Measurements from ENCODE around the gene PTPRK. TPM values are rescaled to one million over a fixed set of nuclear protein-coding genes. Genes with fewer than 3 reads are reported as not detected.

The PTPRK gene
- polyA plus RNA-seq, 3 donors, result 0.01 TPM; not detected in 2

DNA sequence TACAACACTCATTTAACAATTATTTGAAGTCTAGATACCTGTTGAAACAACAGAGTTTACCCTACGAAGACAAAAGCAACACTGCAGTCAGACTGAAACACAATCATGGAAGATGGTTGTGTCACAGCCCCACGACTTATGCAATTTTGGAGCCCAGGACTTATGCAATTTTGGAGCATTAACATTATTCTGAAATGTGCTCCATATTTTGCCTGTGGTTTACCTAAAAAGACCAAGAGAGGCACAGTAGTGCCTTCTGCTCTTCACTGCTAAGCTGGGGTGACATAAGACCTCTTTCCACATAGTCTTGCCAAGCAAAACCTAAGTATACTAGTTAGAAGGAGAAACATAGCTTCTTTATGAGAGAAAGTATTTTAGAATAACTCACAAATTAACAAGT, 216.5 kb downstream of the PTPRK start:
- H3K4me3 ChIP-seq (replicated peaks in 1 of 3; ENCODE audit: low read depth in 2 of 3, low read length in 3 of 3), result no peak overlapping the region
- peaks cover 5 to 14% (median 11%) of the 10 kb centered on the region in 7 donors for H3K9me3 Mint-ChIP-seq
- no peaks in the 10 kb centered on the region for H3K79me2 ChIP-seq (ENCODE audit: insufficient read depth, low read length)
- WGBS (ENCODE audit: insufficient coverage), result 7% methylated on average over 2 of the region's 2 CpGs
- intact Hi-C loops (cut with micrococcal nuclease), result no loop called here
- H3K36me3 ChIP-seq (replicated peaks in 1 of 2; ENCODE audit: control insufficient read depth in 1 of 2, insufficient read depth in 2 of 2, low read length in 2 of 2), result no peaks in the 10 kb centered on the region
- no peak overlapping the region for H3K9ac ChIP-seq (ENCODE audit: insufficient read depth, low read length, poor library complexity, severe bottlenecking)
- H4K20me1 ChIP-seq (ENCODE audit: insufficient read depth, low read length), result no peaks in the 10 kb centered on the region
- H3K4me3 Mint-ChIP-seq, result no peak overlapping the region
- no peak overlapping the region for H2AFZ ChIP-seq (ENCODE audit: insufficient read depth, low read depth, low read length, poor library complexity, severe bottlenecking)
- H3K27me3 Mint-ChIP-seq (ENCODE audit: low read depth in 3 of 3), result no peaks in the 10 kb centered on the region
- no peak overlapping the region for H3K4me2 ChIP-seq (replicated peaks; ENCODE audit: extremely low read depth, low read length, poor library complexity, severe bottlenecking)
- no peak overlapping the region for H3K27ac ChIP-seq (ENCODE audit: low read depth in 1 of 2, low read length in 2 of 2)
- peaks cover 0 to 4% of the 10 kb centered on the region in 2 donors for H3K9me3 ChIP-seq (replicated peaks in 1 of 2; ENCODE audit: control insufficient read depth in 1 of 2, insufficient read depth in 1 of 2, low read length in 2 of 2)
- peaks cover 16% of the 10 kb centered on the region for H3K4me1 Mint-ChIP-seq
- DNase-seq, result no peak
- TF ChIP-seq, protein P1, sequence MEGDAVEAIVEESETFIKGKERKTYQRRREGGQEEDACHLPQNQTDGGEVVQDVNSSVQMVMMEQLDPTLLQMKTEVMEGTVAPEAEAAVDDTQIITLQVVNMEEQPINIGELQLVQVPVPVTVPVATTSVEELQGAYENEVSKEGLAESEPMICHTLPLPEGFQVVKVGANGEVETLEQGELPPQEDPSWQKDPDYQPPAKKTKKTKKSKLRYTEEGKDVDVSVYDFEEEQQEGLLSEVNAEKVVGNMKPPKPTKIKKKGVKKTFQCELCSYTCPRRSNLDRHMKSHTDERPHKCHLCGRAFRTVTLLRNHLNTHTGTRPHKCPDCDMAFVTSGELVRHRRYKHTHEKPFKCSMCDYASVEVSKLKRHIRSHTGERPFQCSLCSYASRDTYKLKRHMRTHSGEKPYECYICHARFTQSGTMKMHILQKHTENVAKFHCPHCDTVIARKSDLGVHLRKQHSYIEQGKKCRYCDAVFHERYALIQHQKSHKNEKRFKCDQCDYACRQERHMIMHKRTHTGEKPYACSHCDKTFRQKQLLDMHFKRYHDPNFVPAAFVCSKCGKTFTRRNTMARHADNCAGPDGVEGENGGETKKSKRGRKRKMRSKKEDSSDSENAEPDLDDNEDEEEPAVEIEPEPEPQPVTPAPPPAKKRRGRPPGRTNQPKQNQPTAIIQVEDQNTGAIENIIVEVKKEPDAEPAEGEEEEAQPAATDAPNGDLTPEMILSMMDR (IDR thresholded peaks at IDR 0.05), result no peak
- no peak overlapping the region for H3K27ac Mint-ChIP-seq
- no peaks in the 10 kb centered on the region for H3K27me3 ChIP-seq (ENCODE audit: control insufficient read depth in 2 of 2, insufficient read depth in 2 of 2, low read length in 2 of 2)
- no peaks in the 10 kb centered on the region for H3K36me3 Mint-ChIP-seq
- H3K4me1 ChIP-seq (ENCODE audit: control insufficient read depth in 1 of 2, insufficient read depth in 2 of 2, low read length in 2 of 2), result peaks cover 3 to 4% of the 10 kb centered on the region in 2 donors

DNA sequence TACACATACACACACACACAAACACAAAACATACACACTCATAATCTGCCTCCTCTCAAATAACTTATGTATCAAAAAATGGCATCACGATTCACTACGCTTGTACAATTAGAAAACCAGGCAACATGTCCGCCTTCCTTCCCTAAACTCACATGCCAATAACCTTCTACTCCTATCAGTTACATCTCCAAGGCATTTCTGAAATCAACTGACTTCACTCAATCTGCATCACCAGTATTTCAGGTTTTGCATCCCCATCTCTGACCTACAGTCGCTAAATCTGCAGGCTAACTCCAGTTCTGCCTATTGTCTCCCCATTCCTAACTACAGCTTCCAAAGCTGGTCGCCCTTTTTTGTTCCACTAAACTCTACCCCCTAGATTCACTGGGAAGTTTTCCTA, 217.5 kb downstream of the PTPRK start:
- Histone ChIP-seq H4K20me1 (ENCODE audit: insufficient read depth, low read length) (no peaks in the 10 kb centered on the region), H3K36me3 (replicated peaks in 1 of 2; ENCODE audit: control insufficient read depth in 1 of 2, insufficient read depth in 2 of 2, low read length in 2 of 2) (no peaks in the 10 kb centered on the region), H3K9ac (ENCODE audit: insufficient read depth, low read length, poor library complexity, severe bottlenecking) (no peak overlapping the region), H3K27me3 (ENCODE audit: control insufficient read depth in 2 of 2, insufficient read depth in 2 of 2, low read length in 2 of 2) (no peaks in the 10 kb centered on the region), H3K4me1 (ENCODE audit: control insufficient read depth in 1 of 2, insufficient read depth in 2 of 2, low read length in 2 of 2) (peaks cover 3 to 4% of the 10 kb centered on the region in 2 donors), H2AFZ (ENCODE audit: insufficient read depth, low read depth, low read length, poor library complexity, severe bottlenecking) (no peak overlapping the region), H3K9me3 (replicated peaks in 1 of 2; ENCODE audit: control insufficient read depth in 1 of 2, insufficient read depth in 1 of 2, low read length in 2 of 2) (peaks cover 0 to 4% of the 10 kb centered on the region in 2 donors), H3K4me3 (replicated peaks in 1 of 3; ENCODE audit: low read depth in 2 of 3, low read length in 3 of 3) (no peak overlapping the region), H3K4me2 (replicated peaks; ENCODE audit: extremely low read depth, low read length, poor library complexity, severe bottlenecking) (no peak overlapping the region), H3K27ac (ENCODE audit: low read depth in 1 of 2, low read length in 2 of 2) (no peak overlapping the region), H3K79me2 (ENCODE audit: insufficient read depth, low read length) (no peaks in the 10 kb centered on the region)
- intact Hi-C loops (cut with micrococcal nuclease), result no loop called here
- WGBS (ENCODE audit: insufficient coverage), result 90% methylated on average over 4 of the region's 5 CpGs
- no peak for DNase-seq
- Mint-ChIP-seq H3K4me1 (peaks cover 16% of the 10 kb centered on the region), H3K9me3 (peaks cover 5 to 14% (median 11%) of the 10 kb centered on the region in 7 donors), H3K4me3 (no peak overlapping the region), H3K36me3 (no peaks in the 10 kb centered on the region), H3K27me3 (ENCODE audit: low read depth in 3 of 3) (no peaks in the 10 kb centered on the region), H3K27ac (no peak overlapping the region)
- TF ChIP-seq, protein P1 (IDR thresholded peaks at IDR 0.05), result no peak

Measured in CD14-positive monocyte (primary cell).